Measurements from ENCODE around the gene TMEM26. TPM values are rescaled to one million over a fixed set of nuclear protein-coding genes. Genes with fewer than 3 reads are reported as not detected.

The TMEM26 gene
- under 1 TPM in 3 of 4 donors, not detected in 1; 0.13 to 0.29 (median 0.17) TPM for total RNA-seq

DNA sequence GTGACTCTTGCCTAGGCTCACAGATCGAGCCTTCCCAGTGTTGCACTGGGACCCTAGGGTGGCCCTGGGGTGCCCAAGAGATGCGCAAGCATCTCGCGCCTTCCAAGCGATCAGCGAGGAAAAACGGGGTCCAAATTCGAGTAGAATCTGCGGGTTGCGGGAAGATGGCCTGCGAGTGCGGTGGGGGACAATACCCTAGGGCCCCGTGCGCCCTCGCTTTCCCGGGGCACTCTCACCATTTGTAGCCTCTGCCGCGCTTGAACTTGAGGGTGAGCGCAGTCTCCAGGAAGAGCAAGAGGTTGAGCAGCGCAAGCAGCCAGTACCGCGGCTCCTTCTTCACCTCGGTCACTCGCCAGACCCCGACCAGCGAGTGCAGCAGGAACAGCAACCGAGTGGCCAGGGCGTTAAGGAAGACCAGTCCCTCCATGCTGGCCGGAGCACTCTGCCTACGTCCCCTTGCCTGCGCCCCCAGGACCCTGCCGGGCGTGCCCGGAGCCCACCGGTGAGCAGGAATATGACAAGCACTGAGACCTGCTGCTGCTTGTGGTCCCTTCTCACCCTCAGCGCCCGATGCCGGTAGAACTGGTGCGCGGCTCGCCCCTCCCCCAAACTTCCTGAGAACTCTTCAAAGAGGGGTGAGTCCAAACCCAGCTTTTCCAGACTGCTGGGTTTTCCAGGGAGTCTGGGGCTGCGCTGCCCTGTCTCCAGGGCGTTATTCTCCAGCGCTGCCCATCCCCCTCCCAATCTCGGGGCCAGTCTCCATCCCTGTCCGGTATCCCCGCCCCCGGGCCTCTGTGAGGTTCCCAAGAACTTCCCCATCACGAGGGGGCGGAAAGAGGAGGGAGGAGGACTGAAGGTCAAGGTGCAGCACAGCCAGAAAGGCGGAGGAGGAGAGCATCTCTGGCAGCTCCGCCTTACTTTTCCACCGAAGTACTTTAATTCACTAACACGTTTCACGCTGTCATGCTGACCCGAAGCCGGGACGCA is at the start of gene TMEM26:
Gene TMEM26 (minus strand): TSS at position 727 of the 987 bp plus-strand sequence. CDS start 300 bp downstream, at position 427.
- 6% methylated on average over 26 of the region's 58 CpGs for WGBS
- Histone ChIP-seq H3K27me3 (peaks cover 0 to 28% (median 0%) of the 10 kb centered on the region in 4 donors), H3K27ac (replicated peaks in 1 of 4) (peak within 1 kb of the TSS in 1 of 4 donors; percentile 6), H3K9me3 (no peaks in the 10 kb centered on the region), H3K36me3 (no peaks in the 10 kb centered on the region), H3K4me1 (peaks cover 11 to 21% (median 18%) of the 10 kb centered on the region in 4 donors), H3K4me3 (peak within 1 kb of the TSS; percentile 55 to 67 (median 58))
- TF ChIP-seq, protein P1, sequence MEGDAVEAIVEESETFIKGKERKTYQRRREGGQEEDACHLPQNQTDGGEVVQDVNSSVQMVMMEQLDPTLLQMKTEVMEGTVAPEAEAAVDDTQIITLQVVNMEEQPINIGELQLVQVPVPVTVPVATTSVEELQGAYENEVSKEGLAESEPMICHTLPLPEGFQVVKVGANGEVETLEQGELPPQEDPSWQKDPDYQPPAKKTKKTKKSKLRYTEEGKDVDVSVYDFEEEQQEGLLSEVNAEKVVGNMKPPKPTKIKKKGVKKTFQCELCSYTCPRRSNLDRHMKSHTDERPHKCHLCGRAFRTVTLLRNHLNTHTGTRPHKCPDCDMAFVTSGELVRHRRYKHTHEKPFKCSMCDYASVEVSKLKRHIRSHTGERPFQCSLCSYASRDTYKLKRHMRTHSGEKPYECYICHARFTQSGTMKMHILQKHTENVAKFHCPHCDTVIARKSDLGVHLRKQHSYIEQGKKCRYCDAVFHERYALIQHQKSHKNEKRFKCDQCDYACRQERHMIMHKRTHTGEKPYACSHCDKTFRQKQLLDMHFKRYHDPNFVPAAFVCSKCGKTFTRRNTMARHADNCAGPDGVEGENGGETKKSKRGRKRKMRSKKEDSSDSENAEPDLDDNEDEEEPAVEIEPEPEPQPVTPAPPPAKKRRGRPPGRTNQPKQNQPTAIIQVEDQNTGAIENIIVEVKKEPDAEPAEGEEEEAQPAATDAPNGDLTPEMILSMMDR (IDR thresholded peaks at IDR 0.05) = no peak
- TF ChIP-seq EP300 (IDR thresholded peaks at IDR 0.05) = no peak
- no peak for TF ChIP-seq POLR2AphosphoS5 (IDR thresholded peaks at IDR 0.05)
- no peak for TF ChIP-seq POLR2A (IDR thresholded peaks at IDR 0.05; ENCODE audit: low read depth)
- no peak for DNase-seq (ENCODE audit: extremely low spot score)
- intact Hi-C loops (cut with DNase I) = no loop called here

DNA sequence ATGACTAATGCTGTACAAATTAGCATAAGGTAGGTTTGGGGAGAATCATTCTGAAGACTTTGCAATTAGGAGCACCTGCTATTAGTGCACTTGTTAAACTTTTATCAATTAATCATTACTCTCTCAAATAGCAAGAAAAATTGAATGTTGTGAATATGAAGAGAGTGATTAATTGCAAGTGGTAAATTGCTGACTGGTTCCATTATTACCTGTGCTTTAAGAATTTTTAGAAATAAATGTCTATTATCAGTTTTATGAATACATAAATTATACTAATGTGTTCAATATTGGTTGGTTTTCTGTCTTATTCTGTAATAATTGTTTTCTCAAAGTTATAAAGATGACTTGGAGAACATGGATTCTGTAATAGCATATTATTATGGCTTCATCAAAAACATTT is 47.3 kb upstream of the TMEM26 start:
- H3K36me3 ChIP-seq = no peaks in the 10 kb centered on the region
- TF ChIP-seq, protein P1 (IDR thresholded peaks at IDR 0.05) = no peak
- TF ChIP-seq POLR2A (IDR thresholded peaks at IDR 0.05; ENCODE audit: low read depth) = no peak
- TF ChIP-seq EP300 (IDR thresholded peaks at IDR 0.05) = no peak
- no peak for TF ChIP-seq POLR2AphosphoS5 (IDR thresholded peaks at IDR 0.05)
- H3K4me1 ChIP-seq = no peaks in the 10 kb centered on the region
- no peak for DNase-seq (ENCODE audit: extremely low spot score)
- intact Hi-C loops (cut with DNase I) = no loop called here
- no peaks in the 10 kb centered on the region for H3K9me3 ChIP-seq
- H3K4me3 ChIP-seq = no peak overlapping the region
- H3K27ac ChIP-seq (replicated peaks in 1 of 4) = no peak overlapping the region
- no peaks in the 10 kb centered on the region for H3K27me3 ChIP-seq

DNA sequence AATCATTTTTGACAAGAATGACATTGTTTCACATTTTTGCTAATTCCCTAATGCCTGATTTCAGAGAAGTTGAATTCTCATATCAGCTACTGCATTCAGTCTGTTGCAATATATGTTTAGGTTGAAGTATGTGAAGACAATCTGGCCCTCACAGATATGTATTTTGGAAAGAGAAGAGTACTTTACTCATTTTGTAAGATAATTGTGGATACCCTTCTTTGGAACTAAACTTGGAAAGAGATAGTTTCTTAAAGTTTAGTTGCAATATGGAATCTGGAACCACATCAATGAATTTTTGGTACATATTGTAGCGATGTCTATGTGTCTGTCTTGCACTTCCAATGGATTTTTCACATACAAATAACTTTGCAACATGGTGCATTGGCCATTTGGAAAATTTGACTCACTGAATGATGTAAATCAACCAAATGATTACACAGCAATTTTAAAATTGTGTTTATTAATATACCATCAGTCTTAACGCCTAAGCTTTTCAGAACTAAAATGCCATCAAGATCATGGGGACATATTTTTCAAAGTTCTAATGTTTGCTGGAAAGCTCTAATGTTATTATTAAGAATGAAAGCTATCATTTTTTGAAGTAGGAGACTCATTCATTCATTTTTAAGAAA is 39.3 kb upstream of the TMEM26 start:
- Histone ChIP-seq H3K4me3 (no peak overlapping the region), H3K27me3 (no peaks in the 10 kb centered on the region), H3K4me1 (no peaks in the 10 kb centered on the region), H3K9me3 (no peaks in the 10 kb centered on the region), H3K27ac (replicated peaks in 1 of 4) (no peak overlapping the region), H3K36me3 (no peaks in the 10 kb centered on the region)
- WGBS = 93% methylated on average over 2 of the region's 2 CpGs
- TF ChIP-seq POLR2A (IDR thresholded peaks at IDR 0.05; ENCODE audit: low read depth) (no peak), POLR2AphosphoS5 (IDR thresholded peaks at IDR 0.05) (no peak), EP300 (IDR thresholded peaks at IDR 0.05) (no peak)
- TF ChIP-seq, protein P1 (IDR thresholded peaks at IDR 0.05) = no peak
- intact Hi-C loops (cut with DNase I) = no loop called here
- DNase-seq (ENCODE audit: extremely low spot score) = no peak

- 82% methylated on average over 5 of the region's 5 CpGs for WGBS
- no peak overlapping the region for H3K27ac ChIP-seq (replicated peaks in 1 of 4)
- intact Hi-C loops (cut with DNase I) = no loop called here
Measured at GRCh38 chr10:61487506-61487905, 34.3 kb upstream of the TMEM26 start.

More at GRCh38 chr10:61487506-61487905, 34.3 kb upstream of the TMEM26 start:
- Histone ChIP-seq H3K27me3 (no peaks in the 10 kb centered on the region), H3K36me3 (no peaks in the 10 kb centered on the region), H3K4me1 (no peaks in the 10 kb centered on the region), H3K9me3 (no peaks in the 10 kb centered on the region), H3K4me3 (no peak overlapping the region)
- DNase-seq (ENCODE audit: extremely low spot score) = no peak
- TF ChIP-seq EP300 (IDR thresholded peaks at IDR 0.05) (no peak), POLR2A (IDR thresholded peaks at IDR 0.05; ENCODE audit: low read depth) (no peak), POLR2AphosphoS5 (IDR thresholded peaks at IDR 0.05) (no peak)
- TF ChIP-seq, protein P1 (IDR thresholded peaks at IDR 0.05) = no peak

All from esophagus muscularis mucosa (tissue), 4 donors.